GM08714 (cell line): ENCODE results near the gene SMARCE1.

Experiments
- H3K4me3 ChIP-seq: fragments of 200-500 bp; sonication (Bioruptor generic); 2 replicates; pipeline ENCODE4 v1.5.1; 2014; ENCODE audit warnings: mild to moderate bottlenecking, low read length, inconsistent platforms
- ZNF274 ChIP-seq: IDR thresholded peaks from 2 replicates; pipeline ENCODE4 v1.6.1; 2012; ENCODE audit warnings: mild to moderate bottlenecking, low read depth, low read length

Gene SMARCE1

DNA sequence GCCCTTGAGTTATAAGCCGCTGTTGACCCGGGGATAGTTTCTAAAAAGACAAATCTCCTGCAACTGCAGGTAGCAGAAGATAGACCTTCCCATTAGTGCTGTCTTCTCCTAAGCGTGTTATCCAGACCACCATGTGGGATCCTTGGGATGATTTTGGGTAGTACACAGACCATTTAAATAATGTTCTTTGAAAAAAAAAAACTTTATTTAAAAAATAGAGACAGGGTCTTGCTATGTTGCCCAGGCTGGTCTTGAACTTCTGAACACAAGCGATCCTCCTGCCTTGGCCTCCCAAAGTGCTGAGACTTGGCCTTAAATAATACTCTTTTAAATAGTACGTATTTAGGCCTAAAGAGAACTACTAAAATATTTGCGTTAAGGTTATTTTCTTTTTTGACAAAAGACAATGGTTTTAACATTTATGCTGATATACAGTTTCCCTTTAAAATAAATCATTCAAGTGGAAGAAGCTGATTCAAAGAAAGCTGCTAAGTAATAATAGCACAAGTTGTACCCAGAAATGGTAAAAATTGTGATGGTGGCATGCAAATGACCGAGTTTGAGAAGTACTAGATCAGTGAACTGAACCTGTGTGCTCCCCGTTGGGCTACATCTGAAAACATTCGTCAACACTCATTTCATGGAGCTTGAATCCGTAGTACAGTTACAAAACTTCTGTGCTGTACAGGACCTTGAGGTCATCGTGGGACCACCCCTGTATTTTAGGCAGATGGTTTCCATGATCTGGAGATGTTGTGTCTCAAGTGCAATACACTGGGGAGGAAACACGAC lies 24.0 kb downstream of the SMARCE1 start:
- H3K4me3 ChIP-seq = no peak overlapping the region
- no peak for TF ChIP-seq ZNF274

DNA sequence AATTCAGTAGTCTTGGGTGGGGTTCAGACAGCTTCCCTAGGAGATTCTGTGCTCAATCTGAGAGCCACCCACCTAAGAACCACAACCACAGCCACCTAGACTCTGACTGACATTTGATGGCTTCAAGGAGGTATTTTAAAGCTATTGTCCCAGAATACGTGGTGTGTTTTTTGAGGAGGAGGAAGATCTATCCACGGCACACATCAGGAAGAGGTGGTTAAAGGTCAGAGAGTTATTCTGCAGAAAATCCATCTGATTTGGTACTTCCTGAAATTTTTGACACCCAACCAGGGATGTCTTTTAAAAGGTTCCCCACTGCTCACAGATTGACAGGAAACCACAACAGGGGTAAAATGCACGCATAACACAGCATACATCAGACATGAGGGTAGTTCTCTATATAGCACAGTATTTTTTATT lies 25.1 kb downstream of the SMARCE1 start:
- TF ChIP-seq ZNF274 = no peak
- H3K4me3 ChIP-seq = no peak overlapping the region

DNA sequence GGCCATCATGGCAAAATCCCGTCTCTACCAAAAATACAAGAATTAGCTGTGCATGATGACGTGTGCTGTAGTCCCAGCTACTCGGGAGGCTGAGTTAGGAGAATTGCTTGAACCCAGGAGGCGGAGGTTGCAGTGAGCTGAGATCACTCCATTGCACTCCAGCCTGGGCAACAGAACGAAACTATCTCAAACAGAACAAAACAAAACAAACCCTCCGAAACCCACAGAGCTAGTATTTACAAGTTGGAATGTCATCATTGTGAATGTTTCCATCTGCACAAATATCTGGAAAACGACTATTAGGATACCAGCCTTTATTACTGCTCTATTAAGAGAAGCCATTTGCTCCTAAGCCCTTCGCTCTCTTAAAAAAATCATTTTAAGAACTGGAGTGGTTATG lies 26.0 kb downstream of the SMARCE1 start:
- no peak for TF ChIP-seq ZNF274
- no peak overlapping the region for H3K4me3 ChIP-seq

DNA sequence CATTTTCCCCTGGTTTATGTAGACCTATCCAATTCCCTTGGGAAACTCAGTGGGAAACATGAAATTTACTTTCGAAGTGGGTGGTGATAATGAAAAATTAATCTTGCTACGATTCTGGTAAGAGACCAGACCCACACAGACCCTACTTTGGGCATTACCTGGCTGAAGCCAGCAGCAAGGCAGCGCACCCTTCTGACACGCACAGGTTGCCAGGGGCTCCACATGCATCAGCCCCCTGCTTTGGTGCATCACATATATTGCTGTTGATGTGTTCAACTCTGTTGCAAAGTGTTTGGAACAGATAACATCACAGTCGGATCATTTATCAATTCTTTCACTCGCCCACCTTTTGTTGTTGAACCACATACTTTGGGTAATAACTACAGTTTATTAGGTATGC lies 26.6 kb downstream of the SMARCE1 start:
- no peak overlapping the region for H3K4me3 ChIP-seq
- TF ChIP-seq ZNF274 = no peak

DNA sequence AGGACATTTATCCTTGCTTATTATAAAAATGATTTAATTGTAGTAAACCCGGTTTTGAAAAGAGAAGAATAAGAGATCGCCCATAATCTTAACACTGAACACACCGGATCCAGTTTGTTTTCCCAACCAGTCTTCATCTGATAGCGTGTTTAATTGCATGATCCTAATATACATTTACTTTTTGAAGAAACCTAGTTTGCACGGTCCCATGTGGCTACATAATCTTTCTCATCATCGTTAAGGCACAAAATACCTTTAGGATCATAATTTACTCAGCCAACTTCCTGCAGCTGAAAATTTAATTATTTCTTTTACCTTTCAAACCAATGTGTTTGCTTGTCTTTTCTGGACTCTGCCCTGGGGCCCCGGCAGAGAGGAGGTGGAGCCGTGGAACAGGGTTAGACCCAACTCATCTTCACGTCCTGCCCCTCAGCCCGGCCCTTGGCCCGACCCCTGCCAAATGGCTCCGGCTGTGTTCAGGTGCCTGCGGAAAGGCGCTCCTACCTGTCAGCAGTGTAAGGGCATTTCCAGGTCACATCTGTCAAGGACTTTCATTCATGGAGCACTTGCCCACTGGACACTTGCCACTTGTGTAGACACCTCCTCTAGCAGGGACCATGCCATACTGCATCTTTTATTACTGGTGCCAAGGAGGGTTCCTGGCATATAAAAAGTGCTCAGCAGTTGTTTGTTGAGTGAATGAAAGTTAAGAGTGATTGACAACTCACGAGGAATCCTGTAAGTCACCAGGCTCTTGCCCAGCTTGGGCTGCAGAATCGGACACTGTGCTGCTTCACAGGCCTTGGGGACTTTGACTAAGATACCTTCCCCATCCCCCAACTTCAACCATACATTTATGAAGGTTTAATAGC lies 28.6 kb downstream of the SMARCE1 start:
- no peak for TF ChIP-seq ZNF274
- H3K4me3 ChIP-seq = no peak overlapping the region

DNA sequence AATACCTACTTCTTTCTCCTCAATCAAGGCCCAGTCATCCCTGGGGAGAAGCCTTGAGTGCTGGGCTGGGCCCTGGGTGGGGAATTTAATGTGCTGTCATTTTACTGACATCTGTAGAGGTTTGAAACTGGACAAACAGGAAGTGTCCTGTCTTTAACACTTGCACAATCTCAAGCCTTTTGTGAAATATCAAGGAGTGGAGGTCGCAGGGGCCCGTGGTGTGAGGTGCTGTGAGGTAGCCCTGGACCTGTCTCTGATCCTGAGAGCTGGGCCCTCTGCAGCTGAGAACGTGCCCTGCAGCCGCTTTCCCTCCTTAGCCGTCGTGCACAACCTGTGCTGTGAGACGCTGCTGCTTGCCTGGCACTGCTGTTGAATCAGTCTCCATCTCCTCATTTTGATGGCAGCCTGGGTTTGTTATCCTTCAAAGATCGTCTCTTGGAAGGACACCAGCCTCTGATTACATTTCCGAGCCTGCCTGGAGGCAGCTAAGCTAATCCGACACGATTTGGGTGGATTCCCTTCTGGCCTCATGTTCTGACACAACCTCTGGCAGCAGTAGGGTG lies 29.9 kb downstream of the SMARCE1 start:
- no peak overlapping the region for H3K4me3 ChIP-seq
- TF ChIP-seq ZNF274 = no peak

DNA sequence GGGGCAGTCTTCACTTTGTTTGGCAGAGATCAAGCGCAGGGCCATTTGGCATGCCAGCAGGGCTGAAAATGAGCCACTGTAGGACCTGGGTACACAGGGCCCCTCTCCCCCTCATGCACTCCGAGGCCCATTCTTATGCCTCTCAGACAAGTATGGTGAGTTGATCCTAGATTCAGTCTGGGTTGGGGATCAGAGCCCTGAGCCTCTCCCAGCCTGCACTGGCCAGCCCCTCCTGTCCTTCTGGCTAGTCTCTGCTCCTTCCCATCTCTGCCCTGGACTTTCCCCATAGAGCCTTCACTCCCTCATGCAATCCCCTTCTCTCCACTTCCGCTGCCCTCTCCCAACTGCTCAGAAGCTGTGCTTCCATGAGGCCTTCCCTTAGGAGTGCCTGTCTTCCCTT lies 31.0 kb downstream of the SMARCE1 start:
- TF ChIP-seq ZNF274 = no peak
- no peak overlapping the region for H3K4me3 ChIP-seq

DNA sequence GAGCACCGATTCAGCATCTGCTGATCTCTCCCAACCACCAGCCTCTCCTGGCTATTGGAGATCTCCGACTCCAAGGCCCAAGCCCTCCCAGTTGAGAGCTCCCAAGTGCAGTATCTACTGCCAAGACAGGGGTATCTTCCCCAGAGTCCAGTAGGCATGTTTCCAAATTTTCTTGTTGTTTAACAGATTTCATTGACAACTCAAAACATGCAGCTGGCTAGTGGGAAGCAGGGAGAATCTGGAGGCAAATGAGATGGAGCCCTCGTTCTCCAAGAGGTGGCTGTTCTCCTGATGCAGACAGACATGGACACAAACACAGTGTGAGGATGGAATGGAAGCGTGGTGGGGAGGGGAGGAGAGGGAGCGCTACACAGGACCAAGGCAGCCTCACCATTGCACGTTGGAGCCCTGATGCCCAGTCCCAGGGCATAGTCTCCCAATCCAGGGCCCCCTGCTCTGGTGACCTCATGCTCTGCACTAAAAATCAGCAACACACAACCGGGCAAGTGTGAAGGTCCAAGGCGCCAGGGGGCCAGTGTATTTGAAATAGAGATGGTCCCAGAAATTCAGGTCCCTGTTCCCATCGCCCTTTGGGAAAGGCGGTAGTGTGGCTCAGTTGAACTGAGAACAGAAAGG lies 31.7 kb downstream of the SMARCE1 start:
- no peak for TF ChIP-seq ZNF274
- no peak overlapping the region for H3K4me3 ChIP-seq

DNA sequence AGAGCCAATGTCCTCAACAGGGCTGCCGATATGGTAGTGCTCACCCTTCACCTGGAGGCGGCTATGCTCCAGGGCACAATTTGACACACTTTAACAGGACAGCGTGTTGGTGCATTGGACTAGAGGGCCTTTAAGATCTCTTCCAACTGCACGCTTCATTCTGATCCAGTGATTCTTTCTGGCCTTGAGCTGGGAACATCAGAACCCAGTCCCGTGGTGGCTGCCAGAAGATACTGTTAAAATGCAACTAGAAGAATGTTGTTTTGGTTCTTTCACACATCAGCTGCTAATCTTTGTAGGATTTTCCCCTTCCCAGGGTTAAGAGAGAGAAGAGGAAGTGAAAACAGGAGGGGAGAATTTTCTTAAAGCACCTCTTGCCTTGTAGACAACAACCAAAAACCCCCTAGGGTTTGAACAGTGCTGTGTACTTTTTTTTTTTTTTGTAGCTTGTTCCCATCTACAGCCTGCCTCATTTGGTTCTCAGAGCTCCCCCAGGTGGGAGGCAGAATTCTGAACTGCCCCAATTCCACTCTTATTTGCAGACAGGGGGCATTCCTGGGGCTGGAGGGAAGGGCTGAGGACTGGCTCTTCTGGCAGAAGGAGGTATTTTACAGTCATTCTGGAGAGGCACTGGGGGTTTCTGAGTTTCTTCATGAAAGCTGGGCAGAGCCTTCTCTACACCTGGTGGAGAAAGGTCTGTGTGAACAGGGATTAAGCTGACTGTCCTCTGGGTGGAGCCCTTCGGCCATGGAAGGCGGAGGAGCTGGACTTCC lies 32.4 kb downstream of the SMARCE1 start:
- no peak for TF ChIP-seq ZNF274
- no peak overlapping the region; the same call in 1 of the 2 replicates for H3K4me3 ChIP-seq

DNA sequence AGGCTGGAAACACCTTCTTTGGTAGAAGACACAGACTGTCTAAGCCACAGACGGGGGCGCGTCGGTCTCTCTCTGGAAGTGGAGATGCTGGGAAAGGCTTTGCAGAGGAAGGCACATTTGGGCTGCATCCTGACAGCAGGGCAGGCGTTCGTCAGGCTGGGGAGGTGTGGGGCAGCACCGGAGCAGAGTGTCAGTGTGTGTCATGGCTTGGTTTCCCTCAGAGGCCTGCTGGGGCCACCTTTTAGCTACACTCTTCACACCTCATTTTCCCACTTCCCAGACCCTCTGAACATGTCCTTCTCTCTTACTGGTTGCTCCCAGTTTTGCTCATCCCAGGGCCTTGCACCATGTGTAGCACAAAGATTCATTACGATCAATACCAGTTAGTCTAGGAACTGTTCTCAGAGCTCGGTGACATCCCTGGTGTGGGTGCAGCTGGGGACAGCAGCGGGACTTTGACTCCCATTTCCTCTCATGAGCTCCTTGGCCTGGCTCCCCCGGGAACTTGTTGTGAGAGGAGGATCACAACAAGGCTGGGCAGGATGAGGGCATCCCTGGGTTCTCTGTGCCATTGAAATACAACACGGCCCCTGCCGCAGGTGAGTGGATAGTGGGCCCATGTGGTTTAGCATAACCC lies 33.1 kb downstream of the SMARCE1 start:
- H3K4me3 ChIP-seq = no peak overlapping the region; the same call in 1 of the 2 replicates
- TF ChIP-seq ZNF274 = no peak

DNA sequence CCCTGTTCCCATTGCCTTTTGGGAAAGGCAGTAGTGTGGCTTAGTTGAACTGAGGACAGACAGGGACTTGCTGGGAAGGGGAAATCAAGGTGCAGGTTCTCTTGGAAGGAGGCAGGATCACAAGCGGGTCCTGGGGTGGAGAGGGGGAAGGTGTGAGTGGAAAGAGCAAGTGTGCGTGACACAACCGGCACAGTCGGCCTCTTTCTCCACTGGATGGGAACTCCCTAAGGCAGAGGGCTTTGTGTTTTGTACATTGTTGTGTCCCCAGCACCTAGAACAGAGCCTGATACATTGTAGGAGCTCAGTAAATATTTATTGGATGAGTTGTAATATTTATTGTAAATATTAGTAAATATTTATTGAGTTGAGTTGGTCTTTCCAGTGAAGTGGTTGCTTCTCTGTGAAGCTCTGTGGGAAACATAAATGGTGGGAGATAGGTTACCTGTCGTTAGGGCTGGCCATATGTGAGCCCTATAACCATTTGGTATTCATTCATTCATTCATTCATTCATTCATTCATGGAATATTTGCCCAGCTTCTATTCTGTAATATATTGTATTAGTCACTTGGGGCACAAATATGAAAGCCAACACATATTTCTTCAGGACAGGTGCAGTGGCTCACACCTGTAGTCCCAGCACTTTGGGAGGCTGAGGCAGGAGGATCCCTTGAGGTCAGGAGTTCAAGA lies 34.0 kb downstream of the SMARCE1 start:
- no peak overlapping the region for H3K4me3 ChIP-seq
- no peak for TF ChIP-seq ZNF274

DNA sequence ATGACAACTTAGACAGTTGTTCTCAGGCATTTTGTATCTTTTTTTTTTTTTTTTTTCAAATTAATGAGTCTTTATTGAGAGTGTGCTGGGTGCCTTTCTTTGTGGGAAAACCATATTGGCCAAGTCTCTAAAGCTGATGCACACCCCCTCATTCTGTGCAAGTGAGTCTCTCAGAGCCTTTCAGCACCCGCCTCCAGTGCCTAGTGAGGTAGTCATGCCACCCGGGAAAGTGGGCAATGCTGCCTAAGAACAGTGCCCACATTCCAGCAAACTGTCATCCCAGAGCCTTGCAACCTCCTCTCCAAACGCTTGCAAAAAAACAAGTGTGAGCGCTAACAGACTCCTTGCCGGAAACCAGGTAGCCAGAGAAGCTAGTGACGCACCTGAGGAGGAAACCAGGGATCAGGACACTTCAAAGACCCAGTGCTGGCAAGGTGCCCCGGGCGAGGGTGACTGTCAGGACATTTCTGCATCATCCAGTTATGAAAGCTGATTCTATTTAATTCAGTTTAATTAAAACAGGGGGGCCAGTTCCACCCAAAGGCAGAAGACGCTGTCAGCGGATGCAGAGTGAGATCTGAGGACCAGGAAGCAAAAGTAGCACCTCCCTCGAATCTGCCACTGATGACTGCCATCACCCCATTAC lies 34.9 kb downstream of the SMARCE1 start:
- no peak for TF ChIP-seq ZNF274
- no peak overlapping the region for H3K4me3 ChIP-seq
